ENCODE measurements around the gene KMT2B. TPM values are rescaled to one million over a fixed set of nuclear protein-coding genes. Genes with fewer than 3 reads are reported as not detected.
"Not testable (repeated sequence)": the region's sequence is repeated elsewhere in the genome, so short reads cannot be mapped to it uniquely, and the experiment has no call there.

Gene KMT2B
- total RNA-seq, 1 experiment from 2014 or later = 21.4 TPM

GRCh38 chr19:35691106-35691505 is 26.7 kb upstream of the KMT2B start:
- not testable (repeated sequence) for H3K9me2 ChIP-seq (replicated peaks; ENCODE audit: insufficient read depth, low read length); H4K20me1 ChIP-seq (ENCODE audit: insufficient read depth, low read depth, low read length); H3K9me3 ChIP-seq (ENCODE audit: low read length); H3K27ac ChIP-seq (ENCODE audit: low read length); H3K79me2 ChIP-seq (ENCODE audit: low read length); DNase-seq; H3K4me2 ChIP-seq (ENCODE audit: low read depth, low read length, poor library complexity, severe bottlenecking); H3K36me3 ChIP-seq (ENCODE audit: insufficient read depth, low read length); H3K27me3 ChIP-seq (ENCODE audit: low read length); H3K9ac ChIP-seq (ENCODE audit: low read length); H2AFZ ChIP-seq (ENCODE audit: low read length); H3K4me1 ChIP-seq (ENCODE audit: low read length); H3K4me3 ChIP-seq (ENCODE audit: low read length)

- Histone ChIP-seq H3K9me2 (replicated peaks; ENCODE audit: insufficient read depth, low read length) (no peaks in the 10 kb centered on the region), H3K27me3 (ENCODE audit: low read length) (no peaks in the 10 kb centered on the region), H3K9me3 (ENCODE audit: low read length) (no peaks in the 10 kb centered on the region), H3K4me1 (ENCODE audit: low read length) (no peaks in the 10 kb centered on the region), H3K27ac (ENCODE audit: low read length) (no peak overlapping the region), H3K4me3 (ENCODE audit: low read length) (no peak overlapping the region), H2AFZ (ENCODE audit: low read length) (no peak overlapping the region), H3K36me3 (ENCODE audit: insufficient read depth, low read length) (no peaks in the 10 kb centered on the region), H4K20me1 (ENCODE audit: insufficient read depth, low read depth, low read length) (no peaks in the 10 kb centered on the region), H3K4me2 (ENCODE audit: low read depth, low read length, poor library complexity, severe bottlenecking) (no peak overlapping the region), H3K9ac (ENCODE audit: low read length) (no peak overlapping the region), H3K79me2 (ENCODE audit: low read length) (no peaks in the 10 kb centered on the region)
- DNase-seq = no peak
Observed at GRCh38 chr19:35692010-35692409, 25.8 kb upstream of the KMT2B start.

- H2AFZ ChIP-seq (ENCODE audit: low read length) = no peak overlapping the region
Observed at GRCh38 chr19:35693422-35693821, 24.4 kb upstream of the KMT2B start.

GRCh38 chr19:35693835-35694599 is 23.8 kb upstream of the KMT2B start:
- H3K9me3 ChIP-seq (ENCODE audit: low read length) = no peaks in the 10 kb centered on the region
- no peak overlapping the region for H3K4me2 ChIP-seq (ENCODE audit: low read depth, low read length, poor library complexity, severe bottlenecking)
- no peak overlapping the region for H3K27ac ChIP-seq (ENCODE audit: low read length)
- no peaks in the 10 kb centered on the region for H3K27me3 ChIP-seq (ENCODE audit: low read length)
- DNase-seq = peak; percentile 96
- H3K9me2 ChIP-seq (replicated peaks; ENCODE audit: insufficient read depth, low read length) = no peaks in the 10 kb centered on the region
- H2AFZ ChIP-seq (ENCODE audit: low read length) = no peak overlapping the region
- H4K20me1 ChIP-seq (ENCODE audit: insufficient read depth, low read depth, low read length) = no peaks in the 10 kb centered on the region
- H3K4me3 ChIP-seq (ENCODE audit: low read length) = no peak overlapping the region
- H3K9ac ChIP-seq (ENCODE audit: low read length) = no peak overlapping the region
- no peaks in the 10 kb centered on the region for H3K36me3 ChIP-seq (ENCODE audit: insufficient read depth, low read length)
- H3K79me2 ChIP-seq (ENCODE audit: low read length) = no peaks in the 10 kb centered on the region
- no peaks in the 10 kb centered on the region for H3K4me1 ChIP-seq (ENCODE audit: low read length)

More at GRCh38 chr19:35693422-35693821, 24.4 kb upstream of the KMT2B start:
- Histone ChIP-seq H3K4me2 (ENCODE audit: low read depth, low read length, poor library complexity, severe bottlenecking) (no peak overlapping the region), H3K4me1 (ENCODE audit: low read length) (no peaks in the 10 kb centered on the region), H3K27me3 (ENCODE audit: low read length) (no peaks in the 10 kb centered on the region), H3K79me2 (ENCODE audit: low read length) (no peaks in the 10 kb centered on the region), H3K36me3 (ENCODE audit: insufficient read depth, low read length) (no peaks in the 10 kb centered on the region), H3K9me2 (replicated peaks; ENCODE audit: insufficient read depth, low read length) (no peaks in the 10 kb centered on the region), H4K20me1 (ENCODE audit: insufficient read depth, low read depth, low read length) (no peaks in the 10 kb centered on the region), H3K27ac (ENCODE audit: low read length) (no peak overlapping the region), H3K4me3 (ENCODE audit: low read length) (no peak overlapping the region), H3K9ac (ENCODE audit: low read length) (no peak overlapping the region), H3K9me3 (ENCODE audit: low read length) (no peaks in the 10 kb centered on the region)
- DNase-seq = no peak

- Histone ChIP-seq H3K9ac (ENCODE audit: low read length) (no peak overlapping the region), H3K36me3 (ENCODE audit: insufficient read depth, low read length) (no peaks in the 10 kb centered on the region), H3K27me3 (ENCODE audit: low read length) (no peaks in the 10 kb centered on the region), H3K4me1 (ENCODE audit: low read length) (no peaks in the 10 kb centered on the region), H4K20me1 (ENCODE audit: insufficient read depth, low read depth, low read length) (no peaks in the 10 kb centered on the region), H3K27ac (ENCODE audit: low read length) (no peak overlapping the region), H3K9me2 (replicated peaks; ENCODE audit: insufficient read depth, low read length) (no peaks in the 10 kb centered on the region), H3K9me3 (ENCODE audit: low read length) (no peaks in the 10 kb centered on the region), H3K4me3 (ENCODE audit: low read length) (no peak overlapping the region), H3K79me2 (ENCODE audit: low read length) (no peaks in the 10 kb centered on the region), H3K4me2 (ENCODE audit: low read depth, low read length, poor library complexity, severe bottlenecking) (no peak overlapping the region), H2AFZ (ENCODE audit: low read length) (no peak overlapping the region)
- no peak for DNase-seq
Observed at GRCh38 chr19:35695895-35696422, 21.8 kb upstream of the KMT2B start.

- Histone ChIP-seq H2AFZ (ENCODE audit: low read length) (no peak overlapping the region), H3K4me2 (ENCODE audit: low read depth, low read length, poor library complexity, severe bottlenecking) (no peak overlapping the region), H3K27ac (ENCODE audit: low read length) (no peak overlapping the region), H3K9me2 (replicated peaks; ENCODE audit: insufficient read depth, low read length) (no peaks in the 10 kb centered on the region), H3K4me3 (ENCODE audit: low read length) (no peak overlapping the region), H3K79me2 (ENCODE audit: low read length) (no peaks in the 10 kb centered on the region), H3K4me1 (ENCODE audit: low read length) (peaks cover under 1% of the 10 kb centered on the region), H3K27me3 (ENCODE audit: low read length) (no peaks in the 10 kb centered on the region), H3K36me3 (ENCODE audit: insufficient read depth, low read length) (no peaks in the 10 kb centered on the region), H3K9ac (ENCODE audit: low read length) (no peak overlapping the region), H3K9me3 (ENCODE audit: low read length) (no peaks in the 10 kb centered on the region), H4K20me1 (ENCODE audit: insufficient read depth, low read depth, low read length) (no peaks in the 10 kb centered on the region)
- peak; percentile 27 for DNase-seq
Observed at GRCh38 chr19:35696835-35697234, 21.0 kb upstream of the KMT2B start.

GRCh38 chr19:35702223-35703012 is 15.4 kb upstream of the KMT2B start:
- Histone ChIP-seq H2AFZ (ENCODE audit: low read length) (peak overlapping the region; percentile 98), H3K4me2 (ENCODE audit: low read depth, low read length, poor library complexity, severe bottlenecking) (peak overlapping the region; percentile 87), H3K9me2 (replicated peaks; ENCODE audit: insufficient read depth, low read length) (no peaks in the 10 kb centered on the region), H3K27ac (ENCODE audit: low read length) (no peak overlapping the region), H3K36me3 (ENCODE audit: insufficient read depth, low read length) (no peaks in the 10 kb centered on the region), H3K4me1 (ENCODE audit: low read length) (peaks cover 9% of the 10 kb centered on the region), H3K79me2 (ENCODE audit: low read length) (no peaks in the 10 kb centered on the region), H3K9ac (ENCODE audit: low read length) (peak overlapping the region; percentile 62), H4K20me1 (ENCODE audit: insufficient read depth, low read depth, low read length) (no peaks in the 10 kb centered on the region), H3K4me3 (ENCODE audit: low read length) (peak overlapping the region; percentile 69), H3K9me3 (ENCODE audit: low read length) (no peaks in the 10 kb centered on the region), H3K27me3 (ENCODE audit: low read length) (no peaks in the 10 kb centered on the region)
- DNase-seq = peak; percentile 98

- H4K20me1 ChIP-seq (ENCODE audit: insufficient read depth, low read depth, low read length) = no peaks in the 10 kb centered on the region
- peak; percentile 26 for DNase-seq
- H3K4me2 ChIP-seq (ENCODE audit: low read depth, low read length, poor library complexity, severe bottlenecking) = no peak overlapping the region
- no peaks in the 10 kb centered on the region for H3K36me3 ChIP-seq (ENCODE audit: insufficient read depth, low read length)
- H3K4me3 ChIP-seq (ENCODE audit: low read length) = no peak overlapping the region
- H3K4me1 ChIP-seq (ENCODE audit: low read length) = peaks cover 9% of the 10 kb centered on the region
- no peaks in the 10 kb centered on the region for H3K79me2 ChIP-seq (ENCODE audit: low read length)
- H3K9me2 ChIP-seq (replicated peaks; ENCODE audit: insufficient read depth, low read length) = no peaks in the 10 kb centered on the region
- no peak overlapping the region for H2AFZ ChIP-seq (ENCODE audit: low read length)
- no peak overlapping the region for H3K9ac ChIP-seq (ENCODE audit: low read length)
- no peaks in the 10 kb centered on the region for H3K27me3 ChIP-seq (ENCODE audit: low read length)
- no peak overlapping the region for H3K27ac ChIP-seq (ENCODE audit: low read length)
- no peaks in the 10 kb centered on the region for H3K9me3 ChIP-seq (ENCODE audit: low read length)
Observed at GRCh38 chr19:35703343-35703742, 14.5 kb upstream of the KMT2B start.
